HepG2 (cell line): ENCODE results near the gene CSF3R. TPM values are rescaled to one million over a fixed set of nuclear protein-coding genes. Genes with fewer than 3 reads are reported as not detected.

ENCODE experiments used
- ATAC-seq: fragments of 200-7000 bp; cut with Tn5 transposase; 3 replicates; pipeline ENCODE4 v1.9.1; 2020; ENCODE audit warnings: mild to moderate bottlenecking, moderate library complexity
- BruUV-seq: library from RNA; stranded (reverse); fragments of 400-500 nt; replicated peaks from 2 replicates; lab custom pipeline; 2021; lab: Mats Ljungman, UMichigan
- CTCF ChIA-PET: fragments of 300-600 bp; formaldehyde crosslinking; extraction: SDS; loops from one replicate; lab custom pipeline; 2021; ENCODE audit warnings: low total read pairs, inconsistent platforms, low intra/inter-chr PET ratio; lab: Yijun Ruan, JAX
- POLR2A ChIA-PET: fragments of 350-600 bp; sonication (Branson Sonifier 250); formaldehyde crosslinking; loops from one replicate; lab custom pipeline; 2020; ENCODE audit warnings: antibody characterized with exemption, inconsistent platforms; lab: Yijun Ruan, JAX
- DNase-seq: peaks from one replicate; pipeline ENCODE4 v3.0.0-alpha.2; 2015; ENCODE audit warnings: low spot score
- FAIRE-seq: peaks from 3 replicates; lab custom pipeline; 2011; peaks lifted over from hg19 to GRCh38; lab: Jason Lieb, UNC
- H2AFZ ChIP-seq: one replicate; pipeline ENCODE4 v1.6.1; 2011; ENCODE audit warnings: low read length, inconsistent platforms
- H3K27ac ChIP-seq: fragments of 300-600 bp; 3 replicates; pipeline ENCODE4 v1.8.0; 2011; ENCODE audit warnings: mixed run types, mild to moderate bottlenecking, mixed read lengths, low read length, inconsistent platforms; ENCODE audit not compliant: insufficient read depth; ENCODE audit errors: extremely low read length
- H3K27me3 ChIP-seq, 2 experiments: fragments of 200-600 bp in 1 of 2; 2 replicates in 1 of 2; 3 replicates in 1 of 2; pipeline versions ENCODE4 v1.6.0 to v1.8.0; 2011; ENCODE audit warnings: low read length in 2 of 2, mild to moderate bottlenecking in 2 of 2, moderate library complexity in 2 of 2, inconsistent platforms in 1 of 2; ENCODE audit not compliant: insufficient read depth in 2 of 2, control insufficient read depth in 1 of 2
- H3K36me3 ChIP-seq, 2 experiments: fragments of 200-600 bp in 1 of 2; replicated peaks in 1 of 2; 2 replicates in 1 of 2; 3 replicates in 1 of 2; pipeline versions ENCODE4 v1.5.1 to v1.8.0; 2011; ENCODE audit warnings: low read length in 2 of 2, inconsistent platforms in 1 of 2; ENCODE audit not compliant: insufficient read depth in 2 of 2, control insufficient read depth in 1 of 2
- H3K4me1 ChIP-seq: 2 replicates; pipeline ENCODE4 v1.5.1; 2012; ENCODE audit warnings: low read length, inconsistent platforms; ENCODE audit not compliant: insufficient read depth
- H3K4me2 ChIP-seq: 2 replicates; pipeline ENCODE4 v1.6.0; 2011; ENCODE audit warnings: low read depth, low read length, inconsistent platforms
- H3K4me3 ChIP-seq, 3 experiments: fragments of 200-600 bp in 1 of 3; sonication (generic), shearing (Covaris generic) in 1 of 3; replicated peaks in 1 of 3; 2 replicates each; pipeline ENCODE4 v1.5.1; 2011 to 2016; ENCODE audit warnings: low read length in 3 of 3, inconsistent platforms in 2 of 3, low read depth in 2 of 3, mild to moderate bottlenecking in 2 of 3, control low read depth in 1 of 3, mixed read lengths in 1 of 3; ENCODE audit not compliant: insufficient read depth in 1 of 3
- H3K79me2 ChIP-seq: one replicate; pipeline ENCODE4 v1.6.1; 2011; ENCODE audit warnings: low read length, inconsistent platforms; ENCODE audit not compliant: insufficient read depth
- H3K9ac ChIP-seq: 2 replicates; pipeline ENCODE4 v1.6.0; 2011; ENCODE audit warnings: mild to moderate bottlenecking, low read depth, low read length, inconsistent platforms; ENCODE audit not compliant: insufficient read depth
- H3K9me3 ChIP-seq: 2 replicates; pipeline ENCODE4 v1.5.1; 2012; ENCODE audit warnings: mild to moderate bottlenecking, low read length
- H4K20me1 ChIP-seq: 2 replicates; pipeline ENCODE4 v1.6.0; 2011; ENCODE audit warnings: inconsistent platforms, mild to moderate bottlenecking, low read length, moderate library complexity; ENCODE audit not compliant: insufficient read depth
- EHMT2 ChIP-seq: fragments of 200-600 bp; sonication (generic); IDR thresholded peaks from 2 replicates; pipeline ENCODE4 v1.7.0; 2017; ENCODE audit warnings: antibody characterized with exemption, low read depth, low read length, borderline replicate concordance
- HOXD1 ChIP-seq: sonication (generic); formaldehyde crosslinking; IDR thresholded peaks from 2 replicates; pipeline ENCODE4 v1.5.0; 2020; ENCODE audit warnings: missing genetic modification reagents
- IKZF1 ChIP-seq: fragments of 450-650 bp; IDR thresholded peaks from 2 replicates; pipeline ENCODE4 v1.7.1; 2016
- KDM4B ChIP-seq: sonication (generic); formaldehyde crosslinking; IDR thresholded peaks from 2 replicates; pipeline ENCODE4 v1.4.0; 2020; ENCODE audit warnings: missing genetic modification reagents
- KMT2B ChIP-seq: IDR thresholded peaks from 2 replicates; pipeline ENCODE4 v1.6.1; 2016; ENCODE audit warnings: missing genetic modification reagents, missing compliant biosample characterization
- MAFG ChIP-seq: sonication (generic); formaldehyde crosslinking; IDR thresholded peaks from 2 replicates; pipeline ENCODE4 v1.5.1; 2020; ENCODE audit warnings: mild to moderate bottlenecking, missing genetic modification reagents
- MATR3 ChIP-seq: sonication (generic); formaldehyde crosslinking; IDR thresholded peaks from 2 replicates; pipeline ENCODE4 v1.4.0; 2020; ENCODE audit warnings: missing genetic modification reagents
- POGZ ChIP-seq: sonication (generic); formaldehyde crosslinking; IDR thresholded peaks from 2 replicates; pipeline ENCODE4 v1.4.0; 2020; ENCODE audit warnings: mild to moderate bottlenecking, missing genetic modification reagents
- ZMYM2 ChIP-seq: sonication (generic); formaldehyde crosslinking; IDR thresholded peaks from 2 replicates; pipeline ENCODE4 v1.8.0; 2022; ENCODE audit warnings: mild to moderate bottlenecking, missing genetic modification reagents
- ZNF674 ChIP-seq: sonication (generic); formaldehyde crosslinking; IDR thresholded peaks from 2 replicates; pipeline ENCODE4 v1.5.0; 2020; ENCODE audit warnings: low read depth, mild to moderate bottlenecking, missing genetic modification reagents
- ZNF713 ChIP-seq: sonication (generic); formaldehyde crosslinking; IDR thresholded peaks from 2 replicates; pipeline ENCODE4 v1.4.0; 2020; ENCODE audit warnings: mild to moderate bottlenecking, missing genetic modification reagents
- ZNF724P ChIP-seq: sonication (generic); formaldehyde crosslinking; IDR thresholded peaks from 2 replicates; pipeline ENCODE4 v1.8.0; 2022; ENCODE audit warnings: missing genetic modification reagents, borderline replicate concordance
- WGBS: methylation state at CpG from one replicate; pipeline ENCODE4 v1.1.6; 2017; ENCODE audit warnings: low lambda C conversion rate; 5-methylcytosine and 5-hydroxymethylcytosine counted together
- in situ Hi-C: cut with HindIII; loops from 2 replicates; pipeline ENCODE4 v1.10.0; 2017; ENCODE audit warnings: low pct_unique_long_range_greater_than_20kb; ENCODE audit not compliant: extremely low pct_ligation_motif_present
- intact Hi-C: fragments of 100-400 bp; cut with micrococcal nuclease; formaldehyde crosslinking; loops from one replicate; pipeline ENCODE4 v1.10.0; 2022; ENCODE audit not compliant: unreplicated experiment
- polyA plus RNA-seq, 8 experiments: library from polyadenylated mRNA; depleted of rRNA in 3 of 8; stranded (reverse) in 7 of 8; unstranded in 1 of 8; fragments of >200 nt; fragmentation: Illumina TruSeq in 4 of 8; extraction: Trizol in 4 of 8; gene quantifications; 2 replicates each; pipeline versions ENCODE4 v1.2.1 to v1.2.3, GENCODE V29; 2011 to 2016; ENCODE audit warnings: low read depth in 4 of 8, missing spikeins in 1 of 8, mixed read lengths in 1 of 8; ENCODE audit not compliant: insufficient read depth in 1 of 8
- total RNA-seq, 5 experiments: library from RNA; depleted of rRNA; stranded (reverse); fragments of >200 nt; fragmentation: Illumina TruSeq; extraction: Trizol; gene quantifications; 2 replicates each; pipeline ENCODE4 v1.2.3, GENCODE V29; 2016; ENCODE audit warnings: low read depth in 1 of 5
- TF ChIP-seq, protein P1 (sequence below): IDR thresholded peaks from 2 replicates; pipeline ENCODE4 v1.6.1; 2016; ENCODE audit warnings: mild to moderate bottlenecking
- TF ChIP-seq, protein P2 (sequence below): sonication (generic); formaldehyde crosslinking; IDR thresholded peaks from 2 replicates; pipeline ENCODE4 v1.4.0; 2020; ENCODE audit warnings: mild to moderate bottlenecking, missing genetic modification reagents
- TF ChIP-seq, protein P3 (sequence below): sonication (generic); formaldehyde crosslinking; conservative IDR thresholded peaks from 2 replicates; pipeline ENCODE4 v1.4.0; 2020; ENCODE audit warnings: mild to moderate bottlenecking, missing genetic modification reagents, moderate library complexity
- TF ChIP-seq, protein P4 (sequence below): sonication (generic); formaldehyde crosslinking; IDR thresholded peaks from 2 replicates; pipeline ENCODE4 v1.5.0; 2020; ENCODE audit warnings: missing genetic modification reagents

Gene CSF3R
- total and polyA plus RNA-seq, 2 of the 13 experiments (the other 11 are each of a cell fraction or from before 2014, with no cell fraction given), result 11.9 to 28.8 TPM

DNA sequence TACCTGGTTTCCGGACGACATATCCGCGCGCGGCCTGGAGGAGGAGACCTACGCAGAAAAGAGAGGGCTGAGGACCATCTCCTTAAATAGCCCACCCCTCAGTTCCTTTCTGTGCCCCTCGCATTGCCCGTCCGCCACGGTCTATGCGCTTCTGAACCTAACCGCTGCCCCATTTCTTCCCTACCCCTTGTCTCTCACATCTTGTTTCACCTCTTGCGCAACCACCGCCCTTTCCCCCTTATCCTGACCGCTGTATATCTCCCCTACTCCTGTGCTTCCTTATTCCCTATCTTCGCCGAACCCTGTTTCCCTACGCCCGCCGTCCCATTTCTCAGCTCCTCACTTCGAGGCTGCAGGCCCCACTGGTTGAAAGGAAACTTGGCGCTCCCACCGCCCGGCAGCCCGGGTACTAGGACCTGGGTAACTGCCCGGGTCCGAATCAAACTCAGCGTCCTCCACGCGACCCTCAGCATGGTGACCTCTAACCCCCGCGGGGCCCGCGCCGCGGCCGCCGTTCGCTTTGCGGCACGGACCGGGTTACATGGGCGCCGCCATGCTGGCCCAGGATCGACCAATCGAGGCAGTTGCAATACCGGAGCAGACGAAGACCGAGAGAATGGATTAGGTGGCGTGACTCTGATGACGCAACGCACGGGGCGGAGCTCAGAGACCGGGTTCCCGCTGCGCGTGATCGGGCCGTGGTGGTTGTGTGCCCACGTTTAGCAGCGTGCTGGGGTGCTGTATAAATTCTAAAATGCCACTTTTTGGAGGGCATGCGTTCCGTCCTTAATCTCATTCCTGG lies 18.7 kb downstream of the CSF3R start, which contains the start of gene MRPS15:
MRPS15 (minus strand) TSS at position 582 of the 802 bp plus-strand sequence; CDS start at position 473, 109 bp downstream.
- ChIA-PET CTCF (no interaction called here), POLR2A (interaction anchor here (0.6 to 3.6 kb wide), 21 partner anchors 8 to 1010 kb away, joined by 3 to 48 read pairs (median 4); partner anchors contain the start of genes CSF3R, LSM10, OSCP1 and THRAP3)
- no TSS peak for BruUV-seq
- Histone ChIP-seq H3K4me1 (peaks cover 55% of the 10 kb centered on the region), H3K27me3 (no peaks in the 10 kb centered on the region; a peak in 1 of 5 replicates), H2AFZ (no peak within 1 kb of the TSS), H3K27ac (peak within 1 kb of the TSS; percentile 93), H3K4me2 (peak within 1 kb of the TSS; percentile 92), H3K4me3 (peak within 1 kb of the TSS; percentile 83 to 91 (median 90)), H4K20me1 (no peaks in the 10 kb centered on the region), H3K9me3 (no peaks in the 10 kb centered on the region), H3K79me2 (peaks cover 17% of the 10 kb centered on the region), H3K36me3 (peaks cover 16 to 33% of the 10 kb centered on the region in 2 experiments), H3K9ac (peak within 1 kb of the TSS; percentile 91)
- intact Hi-C loops (loop anchor here (2.0 kb wide), 1 partner anchor 23 kb away; no protein-coding TSS in a partner anchor), in situ Hi-C loops (no loop called here)
- DNase-seq (peak; percentile 90), ATAC-seq (peak; percentile 86), FAIRE-seq (peak; percentile 73)
- WGBS, result under 1% methylated on average over 28 of the region's 65 CpGs
- TF ChIP-seq, protein P1, sequence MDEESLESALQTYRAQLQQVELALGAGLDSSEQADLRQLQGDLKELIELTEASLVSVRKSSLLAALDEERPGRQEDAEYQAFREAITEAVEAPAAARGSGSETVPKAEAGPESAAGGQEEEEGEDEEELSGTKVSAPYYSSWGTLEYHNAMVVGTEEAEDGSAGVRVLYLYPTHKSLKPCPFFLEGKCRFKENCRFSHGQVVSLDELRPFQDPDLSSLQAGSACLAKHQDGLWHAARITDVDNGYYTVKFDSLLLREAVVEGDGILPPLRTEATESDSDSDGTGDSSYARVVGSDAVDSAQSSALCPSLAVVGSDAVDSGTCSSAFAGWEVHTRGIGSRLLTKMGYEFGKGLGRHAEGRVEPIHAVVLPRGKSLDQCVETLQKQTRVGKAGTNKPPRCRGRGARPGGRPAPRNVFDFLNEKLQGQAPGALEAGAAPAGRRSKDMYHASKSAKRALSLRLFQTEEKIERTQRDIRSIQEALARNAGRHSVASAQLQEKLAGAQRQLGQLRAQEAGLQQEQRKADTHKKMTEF (CRISPR knock-in tag), result peak; percentile 93
- peak; percentile 91 for TF ChIP-seq HOXD1 (CRISPR knock-in tag)
- TF ChIP-seq ZNF724P (CRISPR knock-in tag), result peak; percentile 88; the same call in 1 of the 2 replicates
- TF ChIP-seq MATR3 (CRISPR knock-in tag), result no peak
- TF ChIP-seq IKZF1, result no peak
- TF ChIP-seq ZMYM2 (CRISPR knock-in tag), result peak; percentile 70; the same call in 1 of the 2 replicates
- TF ChIP-seq, protein P2, sequence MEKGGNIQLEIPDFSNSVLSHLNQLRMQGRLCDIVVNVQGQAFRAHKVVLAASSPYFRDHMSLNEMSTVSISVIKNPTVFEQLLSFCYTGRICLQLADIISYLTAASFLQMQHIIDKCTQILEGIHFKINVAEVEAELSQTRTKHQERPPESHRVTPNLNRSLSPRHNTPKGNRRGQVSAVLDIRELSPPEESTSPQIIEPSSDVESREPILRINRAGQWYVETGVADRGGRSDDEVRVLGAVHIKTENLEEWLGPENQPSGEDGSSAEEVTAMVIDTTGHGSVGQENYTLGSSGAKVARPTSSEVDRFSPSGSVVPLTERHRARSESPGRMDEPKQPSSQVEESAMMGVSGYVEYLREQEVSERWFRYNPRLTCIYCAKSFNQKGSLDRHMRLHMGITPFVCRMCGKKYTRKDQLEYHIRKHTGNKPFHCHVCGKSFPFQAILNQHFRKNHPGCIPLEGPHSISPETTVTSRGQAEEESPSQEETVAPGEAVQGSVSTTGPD (CRISPR knock-in tag), result no peak
- no peak for TF ChIP-seq POGZ (CRISPR knock-in tag)
- TF ChIP-seq MAFG (CRISPR knock-in tag), result no peak
- no peak for TF ChIP-seq ZNF674 (CRISPR knock-in tag)
- no peak for TF ChIP-seq ZNF713 (CRISPR knock-in tag)
- TF ChIP-seq, protein P3, sequence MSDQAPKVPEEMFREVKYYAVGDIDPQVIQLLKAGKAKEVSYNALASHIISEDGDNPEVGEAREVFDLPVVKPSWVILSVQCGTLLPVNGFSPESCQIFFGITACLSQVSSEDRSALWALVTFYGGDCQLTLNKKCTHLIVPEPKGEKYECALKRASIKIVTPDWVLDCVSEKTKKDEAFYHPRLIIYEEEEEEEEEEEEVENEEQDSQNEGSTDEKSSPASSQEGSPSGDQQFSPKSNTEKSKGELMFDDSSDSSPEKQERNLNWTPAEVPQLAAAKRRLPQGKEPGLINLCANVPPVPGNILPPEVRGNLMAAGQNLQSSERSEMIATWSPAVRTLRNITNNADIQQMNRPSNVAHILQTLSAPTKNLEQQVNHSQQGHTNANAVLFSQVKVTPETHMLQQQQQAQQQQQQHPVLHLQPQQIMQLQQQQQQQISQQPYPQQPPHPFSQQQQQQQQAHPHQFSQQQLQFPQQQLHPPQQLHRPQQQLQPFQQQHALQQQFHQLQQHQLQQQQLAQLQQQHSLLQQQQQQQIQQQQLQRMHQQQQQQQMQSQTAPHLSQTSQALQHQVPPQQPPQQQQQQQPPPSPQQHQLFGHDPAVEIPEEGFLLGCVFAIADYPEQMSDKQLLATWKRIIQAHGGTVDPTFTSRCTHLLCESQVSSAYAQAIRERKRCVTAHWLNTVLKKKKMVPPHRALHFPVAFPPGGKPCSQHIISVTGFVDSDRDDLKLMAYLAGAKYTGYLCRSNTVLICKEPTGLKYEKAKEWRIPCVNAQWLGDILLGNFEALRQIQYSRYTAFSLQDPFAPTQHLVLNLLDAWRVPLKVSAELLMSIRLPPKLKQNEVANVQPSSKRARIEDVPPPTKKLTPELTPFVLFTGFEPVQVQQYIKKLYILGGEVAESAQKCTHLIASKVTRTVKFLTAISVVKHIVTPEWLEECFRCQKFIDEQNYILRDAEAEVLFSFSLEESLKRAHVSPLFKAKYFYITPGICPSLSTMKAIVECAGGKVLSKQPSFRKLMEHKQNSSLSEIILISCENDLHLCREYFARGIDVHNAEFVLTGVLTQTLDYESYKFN (CRISPR knock-in tag), result peak; percentile 69
- TF ChIP-seq, protein P4, sequence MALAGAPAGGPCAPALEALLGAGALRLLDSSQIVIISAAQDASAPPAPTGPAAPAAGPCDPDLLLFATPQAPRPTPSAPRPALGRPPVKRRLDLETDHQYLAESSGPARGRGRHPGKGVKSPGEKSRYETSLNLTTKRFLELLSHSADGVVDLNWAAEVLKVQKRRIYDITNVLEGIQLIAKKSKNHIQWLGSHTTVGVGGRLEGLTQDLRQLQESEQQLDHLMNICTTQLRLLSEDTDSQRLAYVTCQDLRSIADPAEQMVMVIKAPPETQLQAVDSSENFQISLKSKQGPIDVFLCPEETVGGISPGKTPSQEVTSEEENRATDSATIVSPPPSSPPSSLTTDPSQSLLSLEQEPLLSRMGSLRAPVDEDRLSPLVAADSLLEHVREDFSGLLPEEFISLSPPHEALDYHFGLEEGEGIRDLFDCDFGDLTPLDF (CRISPR knock-in tag), result peak; percentile 45; the same call in 1 of the 2 replicates
- peak; percentile 93; the same call in 1 of the 2 replicates for TF ChIP-seq KDM4B
- TF ChIP-seq KMT2B (CRISPR knock-in tag), result peak; percentile 94
- TF ChIP-seq EHMT2, result no peak
